ENCODE data around the gene RNF208. TPM values are rescaled to one million over a fixed set of nuclear protein-coding genes. Genes with fewer than 3 reads are reported as not detected.

RNF208 gene
- total RNA-seq, 1 donor from 2014 or later: 5.8 TPM

DNA sequence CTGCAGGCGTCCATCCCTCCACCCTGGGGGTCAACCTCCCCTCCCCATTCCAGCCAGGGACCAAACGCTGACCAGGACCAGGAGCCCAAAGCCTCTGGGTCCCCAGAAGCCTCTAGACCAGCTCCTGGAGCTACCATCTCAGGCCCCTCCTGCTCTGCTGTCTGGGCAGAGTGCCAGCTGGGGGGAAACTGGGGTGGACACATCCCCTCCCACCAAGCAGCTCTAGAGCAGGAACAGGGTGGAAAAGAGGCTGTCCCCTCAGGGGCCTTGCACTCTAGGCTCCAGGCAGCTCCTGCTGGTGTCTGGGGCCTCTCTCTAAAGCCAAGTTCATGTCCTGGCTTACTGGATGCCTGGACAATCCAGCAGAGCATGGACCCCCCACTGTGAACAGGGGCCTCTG lies 29.2 kb downstream of the RNF208 start:
- Histone ChIP-seq H3K9me3 (no peaks in the 10 kb centered on the region), H3K4me1 (peaks cover 58% of the 10 kb centered on the region), H3K27ac (no peak overlapping the region), H3K36me3 (peaks cover 27% of the 10 kb centered on the region), H3K4me3 (no peak overlapping the region), H3K27me3 (ENCODE audit: low read depth) (no peaks in the 10 kb centered on the region)
- intact Hi-C loops (cut with DNase I): no loop called here
- no peak for ATAC-seq
- TF ChIP-seq, protein P1, sequence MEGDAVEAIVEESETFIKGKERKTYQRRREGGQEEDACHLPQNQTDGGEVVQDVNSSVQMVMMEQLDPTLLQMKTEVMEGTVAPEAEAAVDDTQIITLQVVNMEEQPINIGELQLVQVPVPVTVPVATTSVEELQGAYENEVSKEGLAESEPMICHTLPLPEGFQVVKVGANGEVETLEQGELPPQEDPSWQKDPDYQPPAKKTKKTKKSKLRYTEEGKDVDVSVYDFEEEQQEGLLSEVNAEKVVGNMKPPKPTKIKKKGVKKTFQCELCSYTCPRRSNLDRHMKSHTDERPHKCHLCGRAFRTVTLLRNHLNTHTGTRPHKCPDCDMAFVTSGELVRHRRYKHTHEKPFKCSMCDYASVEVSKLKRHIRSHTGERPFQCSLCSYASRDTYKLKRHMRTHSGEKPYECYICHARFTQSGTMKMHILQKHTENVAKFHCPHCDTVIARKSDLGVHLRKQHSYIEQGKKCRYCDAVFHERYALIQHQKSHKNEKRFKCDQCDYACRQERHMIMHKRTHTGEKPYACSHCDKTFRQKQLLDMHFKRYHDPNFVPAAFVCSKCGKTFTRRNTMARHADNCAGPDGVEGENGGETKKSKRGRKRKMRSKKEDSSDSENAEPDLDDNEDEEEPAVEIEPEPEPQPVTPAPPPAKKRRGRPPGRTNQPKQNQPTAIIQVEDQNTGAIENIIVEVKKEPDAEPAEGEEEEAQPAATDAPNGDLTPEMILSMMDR (IDR thresholded peaks at IDR 0.05): no peak
- DNase-seq: no peak

DNA sequence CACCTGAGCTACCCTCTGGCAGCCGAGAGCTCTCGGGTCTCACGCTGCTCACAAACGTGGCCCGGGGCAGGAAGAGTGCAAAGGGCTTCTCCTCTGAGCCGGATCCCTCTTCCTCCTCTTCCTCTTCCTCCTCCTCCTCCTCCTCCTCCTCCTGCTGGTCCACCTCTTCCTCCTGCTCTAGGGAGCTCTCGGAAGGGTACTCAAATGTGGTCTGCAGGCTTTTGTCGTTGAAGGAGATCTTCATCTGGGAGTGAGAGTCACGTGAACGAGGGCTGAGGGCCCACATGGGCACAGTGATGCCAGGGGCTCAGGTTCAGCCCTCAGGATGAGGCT lies 29.6 kb downstream of the RNF208 start:
- peaks cover 59% of the 10 kb centered on the region for H3K4me1 ChIP-seq
- intact Hi-C loops (cut with DNase I): no loop called here
- no peak overlapping the region for H3K27ac ChIP-seq
- TF ChIP-seq, protein P1 (IDR thresholded peaks at IDR 0.05): no peak
- no peaks in the 10 kb centered on the region for H3K27me3 ChIP-seq (ENCODE audit: low read depth)
- no peaks in the 10 kb centered on the region for H3K9me3 ChIP-seq
- DNase-seq (no peak), ATAC-seq (no peak)
- peaks cover 27% of the 10 kb centered on the region for H3K36me3 ChIP-seq
- no peak overlapping the region for H3K4me3 ChIP-seq

DNA sequence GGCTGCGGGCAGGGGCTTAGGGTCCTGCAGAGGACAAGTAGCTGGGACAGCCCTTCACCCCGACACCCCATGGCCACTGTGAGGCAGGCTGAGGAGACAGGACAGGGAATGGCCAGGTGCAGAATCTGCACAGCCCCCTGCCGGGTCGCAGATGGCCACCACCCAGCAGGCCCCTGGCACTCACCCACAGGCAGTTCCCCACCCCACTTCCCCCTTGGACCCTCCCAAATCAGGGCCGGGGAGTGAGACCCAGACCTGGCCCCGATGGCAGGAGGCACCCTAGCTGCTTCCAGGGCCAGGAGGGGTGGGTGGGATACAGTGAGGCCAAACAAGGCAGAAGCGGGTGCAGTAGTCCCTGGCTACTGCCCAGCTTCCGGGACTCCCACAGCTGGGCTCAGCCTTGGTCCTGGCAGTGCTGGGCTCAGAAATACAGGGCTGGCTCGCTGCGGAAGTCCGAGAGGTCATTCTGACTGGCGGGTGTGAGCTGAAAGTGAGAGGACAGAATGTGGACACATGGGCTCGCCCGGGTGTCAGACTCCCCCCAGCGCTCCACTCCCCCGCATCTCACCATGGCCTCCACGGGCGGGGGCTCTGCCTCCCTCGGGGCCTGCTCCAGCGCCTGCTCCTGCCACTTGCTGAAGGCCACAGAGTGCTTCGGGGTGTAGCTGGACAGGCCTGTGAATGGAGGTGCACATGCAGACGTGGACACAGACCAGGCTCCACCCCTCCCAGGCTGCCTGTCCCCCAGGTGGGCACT lies 30.2 kb downstream of the RNF208 start:
- H3K4me3 ChIP-seq: no peak overlapping the region
- TF ChIP-seq, protein P1 (IDR thresholded peaks at IDR 0.05): no peak
- no peak for DNase-seq
- intact Hi-C loops (cut with DNase I): no loop called here
- no peak overlapping the region for H3K27ac ChIP-seq
- no peaks in the 10 kb centered on the region for H3K9me3 ChIP-seq
- no peak for ATAC-seq
- peaks cover 59% of the 10 kb centered on the region for H3K4me1 ChIP-seq
- no peaks in the 10 kb centered on the region for H3K27me3 ChIP-seq (ENCODE audit: low read depth)
- H3K36me3 ChIP-seq: peaks cover 32% of the 10 kb centered on the region

- ATAC-seq (no peak), DNase-seq (no peak)
- H3K4me3 ChIP-seq: no peak overlapping the region
- H3K27me3 ChIP-seq (ENCODE audit: low read depth): no peaks in the 10 kb centered on the region
- no peaks in the 10 kb centered on the region for H3K9me3 ChIP-seq
- H3K36me3 ChIP-seq: peaks cover 35% of the 10 kb centered on the region
- H3K4me1 ChIP-seq: peaks cover 59% of the 10 kb centered on the region
- no peak overlapping the region for H3K27ac ChIP-seq
- TF ChIP-seq, protein P1 (IDR thresholded peaks at IDR 0.05): no peak
- intact Hi-C loops (cut with DNase I): no loop called here
Observed at GRCh38 chr9:137191245-137191644, 30.8 kb downstream of the RNF208 start.

- DNase-seq: no peak
- H3K9me3 ChIP-seq: no peaks in the 10 kb centered on the region
- TF ChIP-seq, protein P1 (IDR thresholded peaks at IDR 0.05): no peak
- peak overlapping the region; percentile 97 for H3K27ac ChIP-seq
- peaks cover 43% of the 10 kb centered on the region for H3K36me3 ChIP-seq
- peak overlapping the region; percentile 98 for H3K4me3 ChIP-seq
- intact Hi-C loops (cut with DNase I): no loop called here
- no peak for ATAC-seq
- peaks cover 59% of the 10 kb centered on the region for H3K4me1 ChIP-seq
- H3K27me3 ChIP-seq (ENCODE audit: low read depth): no peaks in the 10 kb centered on the region
Observed at GRCh38 chr9:137190315-137190856, 31.7 kb downstream of the RNF208 start.

Measured in lower lobe of right lung (tissue), 2 donors.